Measurements from ENCODE around the gene L3MBTL4.

DNA sequence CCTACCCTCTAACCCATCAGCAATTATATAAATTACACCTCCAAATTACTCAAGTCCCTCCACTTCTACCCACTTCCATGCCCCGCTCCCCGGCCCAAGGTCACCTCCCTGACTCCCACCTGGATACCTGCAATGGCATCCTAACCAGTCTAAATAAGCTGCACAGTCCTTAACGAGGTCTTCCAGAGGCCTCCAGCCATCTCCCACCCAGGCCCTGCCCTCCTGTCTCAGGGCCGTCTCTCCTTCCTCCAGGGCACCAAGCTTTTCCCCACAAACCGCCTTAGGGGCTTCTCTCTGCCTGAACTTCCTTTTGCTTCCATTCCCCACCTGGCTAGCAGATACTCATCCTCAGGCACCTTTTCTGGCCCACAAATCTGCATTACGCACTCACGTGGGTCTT, 4.8 kb downstream of the L3MBTL4 start:
- TF ChIP-seq, protein P1, sequence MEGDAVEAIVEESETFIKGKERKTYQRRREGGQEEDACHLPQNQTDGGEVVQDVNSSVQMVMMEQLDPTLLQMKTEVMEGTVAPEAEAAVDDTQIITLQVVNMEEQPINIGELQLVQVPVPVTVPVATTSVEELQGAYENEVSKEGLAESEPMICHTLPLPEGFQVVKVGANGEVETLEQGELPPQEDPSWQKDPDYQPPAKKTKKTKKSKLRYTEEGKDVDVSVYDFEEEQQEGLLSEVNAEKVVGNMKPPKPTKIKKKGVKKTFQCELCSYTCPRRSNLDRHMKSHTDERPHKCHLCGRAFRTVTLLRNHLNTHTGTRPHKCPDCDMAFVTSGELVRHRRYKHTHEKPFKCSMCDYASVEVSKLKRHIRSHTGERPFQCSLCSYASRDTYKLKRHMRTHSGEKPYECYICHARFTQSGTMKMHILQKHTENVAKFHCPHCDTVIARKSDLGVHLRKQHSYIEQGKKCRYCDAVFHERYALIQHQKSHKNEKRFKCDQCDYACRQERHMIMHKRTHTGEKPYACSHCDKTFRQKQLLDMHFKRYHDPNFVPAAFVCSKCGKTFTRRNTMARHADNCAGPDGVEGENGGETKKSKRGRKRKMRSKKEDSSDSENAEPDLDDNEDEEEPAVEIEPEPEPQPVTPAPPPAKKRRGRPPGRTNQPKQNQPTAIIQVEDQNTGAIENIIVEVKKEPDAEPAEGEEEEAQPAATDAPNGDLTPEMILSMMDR (IDR thresholded peaks at IDR 0.05) = no peak
- TF ChIP-seq POLR2A (IDR thresholded peaks at IDR 0.05) = no peak
- TF ChIP-seq POLR2AphosphoS5 (IDR thresholded peaks at IDR 0.05) = no peak
